BE2C (cell line): Measurements from ENCODE around the gene NEK3.

Experiments
- DNase-seq: peaks from one replicate; pipeline ENCODE4 v3.0.0-alpha.2; 2020
- H3K27me3 ChIP-seq: fragments of 250-450 bp; sonication (Bioruptor Pico); 2 replicates; pipeline ENCODE4 v1.5.1; 2020; ENCODE audit warnings: mild to moderate bottlenecking
- H3K36me3 ChIP-seq: fragments of 250-450 bp; sonication (Bioruptor Pico); 2 replicates; pipeline ENCODE4 v1.5.1; 2020; ENCODE audit warnings: mild to moderate bottlenecking
- H3K4me1 ChIP-seq: fragments of 250-450 bp; sonication (Bioruptor Pico); 2 replicates; pipeline ENCODE4 v1.5.1; 2020
- H3K4me3 ChIP-seq: 2 replicates; pipeline ENCODE4 v1.5.1; 2011; ENCODE audit warnings: low read depth, low read length
- H3K9me3 ChIP-seq: fragments of 250-450 bp; sonication (Bioruptor Pico); 2 replicates; pipeline ENCODE4 v1.5.1; 2020
- TF ChIP-seq, protein P1 (sequence below): IDR thresholded peaks from 2 replicates; pipeline ENCODE4 v1.5.1; 2012; ENCODE audit warnings: mild to moderate bottlenecking, low read depth, low read length

Gene NEK3

DNA sequence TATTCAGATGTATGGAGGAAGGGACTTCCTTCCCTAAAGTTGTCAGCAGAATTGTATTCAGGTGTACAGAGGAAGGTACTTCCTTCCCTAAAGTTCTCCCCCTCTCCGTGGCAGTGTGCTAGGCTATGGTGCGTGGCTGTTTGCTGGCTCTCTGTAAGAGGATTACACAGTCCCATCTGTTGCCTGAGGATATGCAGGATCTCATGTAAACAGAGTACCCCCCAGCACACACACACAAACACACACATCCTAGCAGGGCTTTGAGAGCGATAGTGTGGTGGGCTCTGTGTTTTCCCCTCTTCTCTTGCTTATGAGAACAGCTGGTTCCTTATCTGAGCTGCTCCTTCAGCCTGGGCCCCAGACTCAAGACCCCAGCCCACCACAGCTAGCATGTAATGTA, 40.8 kb downstream of the NEK3 start:
- TF ChIP-seq, protein P1, sequence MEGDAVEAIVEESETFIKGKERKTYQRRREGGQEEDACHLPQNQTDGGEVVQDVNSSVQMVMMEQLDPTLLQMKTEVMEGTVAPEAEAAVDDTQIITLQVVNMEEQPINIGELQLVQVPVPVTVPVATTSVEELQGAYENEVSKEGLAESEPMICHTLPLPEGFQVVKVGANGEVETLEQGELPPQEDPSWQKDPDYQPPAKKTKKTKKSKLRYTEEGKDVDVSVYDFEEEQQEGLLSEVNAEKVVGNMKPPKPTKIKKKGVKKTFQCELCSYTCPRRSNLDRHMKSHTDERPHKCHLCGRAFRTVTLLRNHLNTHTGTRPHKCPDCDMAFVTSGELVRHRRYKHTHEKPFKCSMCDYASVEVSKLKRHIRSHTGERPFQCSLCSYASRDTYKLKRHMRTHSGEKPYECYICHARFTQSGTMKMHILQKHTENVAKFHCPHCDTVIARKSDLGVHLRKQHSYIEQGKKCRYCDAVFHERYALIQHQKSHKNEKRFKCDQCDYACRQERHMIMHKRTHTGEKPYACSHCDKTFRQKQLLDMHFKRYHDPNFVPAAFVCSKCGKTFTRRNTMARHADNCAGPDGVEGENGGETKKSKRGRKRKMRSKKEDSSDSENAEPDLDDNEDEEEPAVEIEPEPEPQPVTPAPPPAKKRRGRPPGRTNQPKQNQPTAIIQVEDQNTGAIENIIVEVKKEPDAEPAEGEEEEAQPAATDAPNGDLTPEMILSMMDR, result no peak
- Histone ChIP-seq H3K9me3 (no peaks in the 10 kb centered on the region), H3K4me3 (no peak overlapping the region), H3K27me3 (no peaks in the 10 kb centered on the region), H3K36me3 (no peaks in the 10 kb centered on the region), H3K4me1 (no peaks in the 10 kb centered on the region)
- DNase-seq, result no peak

DNA sequence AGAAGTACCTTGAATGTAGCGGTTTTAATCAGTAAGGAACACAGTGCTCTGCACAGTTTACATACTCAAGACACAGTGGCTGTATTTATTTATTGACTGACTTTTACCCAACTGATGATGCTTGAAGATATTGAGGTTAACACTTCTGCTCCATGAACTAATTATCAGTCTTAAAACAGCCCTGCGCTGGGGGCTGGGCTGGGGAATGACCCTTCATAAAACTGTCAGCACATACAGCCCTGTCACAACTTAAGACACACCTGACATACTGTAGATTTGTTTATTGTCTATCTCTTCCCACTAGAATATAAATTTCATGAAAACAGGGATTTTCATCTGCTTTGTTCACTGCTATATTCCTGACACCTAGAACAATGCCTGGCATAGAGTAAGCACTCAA, 41.3 kb downstream of the NEK3 start:
- no peaks in the 10 kb centered on the region for H3K36me3 ChIP-seq
- no peaks in the 10 kb centered on the region for H3K9me3 ChIP-seq
- H3K4me1 ChIP-seq, result no peaks in the 10 kb centered on the region
- TF ChIP-seq, protein P1, result no peak
- no peak overlapping the region for H3K4me3 ChIP-seq
- H3K27me3 ChIP-seq, result peaks cover 2% of the 10 kb centered on the region
- no peak for DNase-seq

DNA sequence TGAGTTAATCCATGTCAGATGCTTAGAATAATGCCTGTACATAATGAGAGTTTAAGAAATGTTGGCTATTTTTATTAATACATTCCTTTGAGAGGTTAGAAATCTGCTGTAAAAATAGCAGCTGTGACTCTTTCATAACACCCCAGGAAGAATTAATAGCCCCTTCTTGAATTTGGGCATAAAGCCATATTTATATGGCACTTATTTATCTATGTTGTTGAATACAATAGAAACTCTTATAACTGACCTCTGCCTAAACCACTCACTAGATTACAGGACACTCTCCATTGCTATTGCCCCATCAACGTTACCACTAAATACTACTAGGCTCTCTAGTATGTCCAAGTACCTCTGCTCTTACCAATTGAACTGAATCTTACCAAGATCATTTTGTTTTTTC, 46.8 kb downstream of the NEK3 start:
- Histone ChIP-seq H3K36me3 (no peaks in the 10 kb centered on the region), H3K9me3 (no peaks in the 10 kb centered on the region), H3K27me3 (peaks cover 7% of the 10 kb centered on the region), H3K4me1 (no peaks in the 10 kb centered on the region), H3K4me3 (no peak overlapping the region)
- TF ChIP-seq, protein P1, result no peak
- no peak for DNase-seq

GRCh38 chr13:52109116-52109670, 50.2 kb downstream of the NEK3 start:
- Histone ChIP-seq H3K36me3 (no peaks in the 10 kb centered on the region), H3K4me3 (no peak overlapping the region), H3K27me3 (peaks cover 7% of the 10 kb centered on the region), H3K4me1 (no peaks in the 10 kb centered on the region), H3K9me3 (no peaks in the 10 kb centered on the region)
- no peak for DNase-seq
- TF ChIP-seq, protein P1, result no peak

- H3K27me3 ChIP-seq, result 0 out of 2 replicates have a peak, but pooled peaks cover 3% of the 10 kb centered on the region
- H3K4me3 ChIP-seq, result no peak overlapping the region
- TF ChIP-seq, protein P1, result no peak
- no peaks in the 10 kb centered on the region for H3K4me1 ChIP-seq
- H3K36me3 ChIP-seq, result no peaks in the 10 kb centered on the region
- no peaks in the 10 kb centered on the region for H3K9me3 ChIP-seq
- DNase-seq, result no peak
These were observed 53.6 kb downstream of the NEK3 start for GRCh38 chr13:52105841-52106240.

GRCh38 chr13:52104624-52105023, 54.8 kb downstream of the NEK3 start:
- Histone ChIP-seq H3K9me3 (no peaks in the 10 kb centered on the region), H3K27me3 (0 out of 2 replicates have a peak, but pooled peaks cover 3% of the 10 kb centered on the region), H3K4me1 (no peaks in the 10 kb centered on the region), H3K4me3 (no peak overlapping the region), H3K36me3 (no peaks in the 10 kb centered on the region)
- no peak for DNase-seq
- TF ChIP-seq, protein P1, result no peak
